Effector memory CD8-positive, alpha-beta T cell (primary cell): ENCODE data around the gene RGS3.

Experiments used
- ATAC-seq: fragments of 150-1000 bp; cut with Tn5 transposase; replicated peaks from 2 replicates; pipeline ENCODE4 v1.10.0; 2021; ENCODE audit warnings: mild to moderate bottlenecking, moderate library complexity
- DNase-seq, 3 experiments: peaks; one replicate each; pipeline ENCODE4 v3.0.0; 2021
- H3K27ac Mint-ChIP-seq, 2 donors: one replicate each; pipeline ENCODE4 v1.8.0; 2022; ENCODE audit warnings: mild to moderate bottlenecking in 2 of 2, mixed read lengths in 2 of 2, moderate library complexity in 2 of 2
- H3K27me3 Mint-ChIP-seq, 2 donors: one replicate each; pipeline ENCODE4 v1.8.0; 2022; ENCODE audit warnings: mixed read lengths in 2 of 2
- H3K36me3 Mint-ChIP-seq: one replicate; pipeline ENCODE4 v1.8.0; 2022; ENCODE audit warnings: mild to moderate bottlenecking, moderate library complexity, mixed read lengths; ENCODE audit not compliant: insufficient read depth
- H3K4me1 Mint-ChIP-seq, 2 donors: one replicate each; pipeline ENCODE4 v1.8.0; 2022; ENCODE audit warnings: low read depth in 2 of 2, mixed read lengths in 2 of 2
- H3K4me3 Mint-ChIP-seq, 2 donors: one replicate each; pipeline ENCODE4 v1.8.0; 2022; ENCODE audit warnings: mild to moderate bottlenecking in 2 of 2, mixed read lengths in 2 of 2, moderate library complexity in 2 of 2
- H3K9me3 Mint-ChIP-seq, 2 donors: one replicate each; pipeline ENCODE4 v1.8.0; 2022; ENCODE audit warnings: mixed read lengths in 2 of 2

RGS3 gene

DNA sequence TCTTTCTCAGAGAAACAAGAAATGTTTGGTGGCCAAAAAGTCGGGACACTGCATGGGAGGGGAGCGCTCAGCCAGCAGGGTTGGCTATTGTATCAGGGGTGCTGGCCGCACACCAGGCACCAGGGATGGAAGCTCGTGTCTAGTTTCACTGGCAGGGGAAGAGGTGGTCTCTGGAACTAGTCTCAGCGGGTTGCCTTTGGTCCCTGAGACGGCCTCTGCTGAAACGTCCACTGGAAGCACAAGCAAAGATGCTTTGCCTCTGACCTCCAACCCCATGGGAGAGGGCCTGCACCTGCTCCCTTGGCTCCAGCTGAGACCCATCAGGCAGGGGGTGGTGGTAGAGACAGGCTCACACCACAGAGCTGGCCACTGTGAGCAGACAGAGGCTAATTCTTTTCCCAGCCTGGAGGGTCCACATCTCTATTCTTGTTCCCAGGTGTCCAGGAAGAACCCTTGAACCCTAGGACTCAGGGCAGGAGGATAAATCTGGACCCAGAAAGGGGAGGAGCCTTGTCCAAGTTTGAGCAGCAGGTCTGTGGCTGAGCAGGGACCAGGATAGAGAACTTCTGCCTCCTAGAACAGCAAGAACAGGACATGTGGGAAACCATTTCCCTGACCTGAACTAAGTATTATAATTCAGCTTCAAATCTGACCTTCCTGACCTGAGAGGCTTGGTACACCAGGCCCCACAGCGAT is 102.6 kb downstream of the RGS3 start:
- no peaks in the 10 kb centered on the region for H3K9me3 Mint-ChIP-seq
- H3K4me1 Mint-ChIP-seq, result peaks cover 48 to 58% of the 10 kb centered on the region in 2 donors
- no peak overlapping the region for H3K4me3 Mint-ChIP-seq
- H3K27me3 Mint-ChIP-seq, result no peaks in the 10 kb centered on the region
- peaks cover 22% of the 10 kb centered on the region for H3K36me3 Mint-ChIP-seq
- DNase-seq, result no peak
- peak overlapping the region; percentile 86 to 89 for H3K27ac Mint-ChIP-seq
- no peak for ATAC-seq

- H3K4me1 Mint-ChIP-seq, result peaks cover 48 to 60% of the 10 kb centered on the region in 2 donors
These were observed 103.2 kb downstream of the RGS3 start for GRCh38 chr9:113566712-113567071.

DNA sequence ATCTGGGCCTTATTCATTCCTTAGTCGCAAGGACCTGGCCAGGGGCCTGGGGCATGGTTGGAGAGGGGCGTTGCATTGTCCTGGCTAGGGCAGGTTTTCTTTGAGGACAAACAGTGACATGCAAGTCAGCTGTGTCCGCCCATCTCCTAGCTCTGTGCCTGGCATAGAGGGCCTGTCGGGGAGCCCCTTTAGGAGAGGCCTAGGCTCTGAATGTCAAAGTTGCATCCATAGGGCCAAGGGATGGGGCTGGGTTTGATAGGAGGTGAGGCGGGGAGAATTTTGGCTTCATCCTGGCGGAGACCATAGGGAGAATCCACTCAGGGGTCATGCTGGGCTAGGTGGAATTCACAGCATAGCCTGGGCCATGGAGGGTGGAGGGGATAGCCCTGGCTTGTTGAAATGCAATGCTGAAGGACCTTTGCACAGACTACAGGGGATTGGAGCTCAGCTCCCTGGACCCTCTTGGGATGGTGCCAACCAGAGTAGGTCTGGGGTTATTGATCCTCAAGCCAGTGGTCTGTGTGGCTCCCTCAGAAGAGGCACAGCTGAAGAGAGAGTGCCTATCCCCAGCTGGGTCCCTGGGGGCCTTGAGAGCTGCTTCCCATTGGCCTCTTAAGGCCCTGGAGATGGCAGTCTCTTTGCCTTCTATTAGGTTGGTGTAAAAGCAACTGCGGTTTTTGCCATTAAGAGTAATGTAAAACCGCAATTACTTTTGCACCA is 104.0 kb downstream of the RGS3 start:
- peak overlapping the region; percentile 86 to 89 for H3K27ac Mint-ChIP-seq
- peaks cover 18% of the 10 kb centered on the region for H3K36me3 Mint-ChIP-seq
- peaks cover 55 to 66% of the 10 kb centered on the region in 2 donors for H3K4me1 Mint-ChIP-seq

More at GRCh38 chr9:113566712-113567071, 103.2 kb downstream of the RGS3 start:
- peaks cover 22% of the 10 kb centered on the region for H3K36me3 Mint-ChIP-seq
- ATAC-seq (no peak), DNase-seq (no peak)
- no peaks in the 10 kb centered on the region for H3K27me3 Mint-ChIP-seq
- no peak overlapping the region for H3K4me3 Mint-ChIP-seq
- H3K27ac Mint-ChIP-seq, result peak overlapping the region; percentile 86 to 89
- no peaks in the 10 kb centered on the region for H3K9me3 Mint-ChIP-seq

GRCh38 chr9:113568081-113568435 is 104.5 kb downstream of the RGS3 start:
- ATAC-seq (no peak), DNase-seq (no peak)
- H3K9me3 Mint-ChIP-seq, result no peaks in the 10 kb centered on the region
- H3K27ac Mint-ChIP-seq, result peak overlapping the region; percentile 86 to 89
- H3K4me1 Mint-ChIP-seq, result peaks cover 58 to 65% of the 10 kb centered on the region in 2 donors
- H3K27me3 Mint-ChIP-seq, result no peaks in the 10 kb centered on the region
- H3K36me3 Mint-ChIP-seq, result peaks cover 18% of the 10 kb centered on the region
- no peak overlapping the region for H3K4me3 Mint-ChIP-seq

More for the DNA sequence above, 104.0 kb downstream of the RGS3 start:
- DNase-seq (no peak), ATAC-seq (no peak)
- Mint-ChIP-seq H3K9me3 (no peaks in the 10 kb centered on the region), H3K27me3 (no peaks in the 10 kb centered on the region), H3K4me3 (no peak overlapping the region)

- no peak for ATAC-seq
- H3K36me3 Mint-ChIP-seq, result peaks cover 18% of the 10 kb centered on the region
- no peaks in the 10 kb centered on the region for H3K27me3 Mint-ChIP-seq
- no peaks in the 10 kb centered on the region for H3K9me3 Mint-ChIP-seq
- H3K4me1 Mint-ChIP-seq, result peaks cover 59 to 65% of the 10 kb centered on the region in 2 donors
- no peak overlapping the region for H3K4me3 Mint-ChIP-seq
- peak overlapping the region; percentile 86 to 97 for H3K27ac Mint-ChIP-seq
- DNase-seq, result no peak
These were observed 105.2 kb downstream of the RGS3 start for GRCh38 chr9:113568571-113569321.

GRCh38 chr9:113569472-113570060 is 106.0 kb downstream of the RGS3 start:
- no peak for ATAC-seq
- Mint-ChIP-seq H3K27ac (peak overlapping the region; percentile 86 to 97), H3K4me1 (peaks cover 62 to 73% of the 10 kb centered on the region in 2 donors)

GRCh38 chr9:113570106-113570505 is 106.6 kb downstream of the RGS3 start:
- Mint-ChIP-seq H3K36me3 (peaks cover 20% of the 10 kb centered on the region), H3K4me3 (no peak overlapping the region), H3K9me3 (no peaks in the 10 kb centered on the region), H3K27me3 (no peaks in the 10 kb centered on the region), H3K27ac (peak overlapping the region; percentile 86 to 97), H3K4me1 (peaks cover 59 to 71% of the 10 kb centered on the region in 2 donors)
- ATAC-seq (no peak), DNase-seq (no peak)

More at GRCh38 chr9:113569472-113570060, 106.0 kb downstream of the RGS3 start:
- Mint-ChIP-seq H3K4me3 (no peak overlapping the region), H3K36me3 (peaks cover 21% of the 10 kb centered on the region), H3K27me3 (no peaks in the 10 kb centered on the region), H3K9me3 (no peaks in the 10 kb centered on the region)
- no peak for DNase-seq

DNA sequence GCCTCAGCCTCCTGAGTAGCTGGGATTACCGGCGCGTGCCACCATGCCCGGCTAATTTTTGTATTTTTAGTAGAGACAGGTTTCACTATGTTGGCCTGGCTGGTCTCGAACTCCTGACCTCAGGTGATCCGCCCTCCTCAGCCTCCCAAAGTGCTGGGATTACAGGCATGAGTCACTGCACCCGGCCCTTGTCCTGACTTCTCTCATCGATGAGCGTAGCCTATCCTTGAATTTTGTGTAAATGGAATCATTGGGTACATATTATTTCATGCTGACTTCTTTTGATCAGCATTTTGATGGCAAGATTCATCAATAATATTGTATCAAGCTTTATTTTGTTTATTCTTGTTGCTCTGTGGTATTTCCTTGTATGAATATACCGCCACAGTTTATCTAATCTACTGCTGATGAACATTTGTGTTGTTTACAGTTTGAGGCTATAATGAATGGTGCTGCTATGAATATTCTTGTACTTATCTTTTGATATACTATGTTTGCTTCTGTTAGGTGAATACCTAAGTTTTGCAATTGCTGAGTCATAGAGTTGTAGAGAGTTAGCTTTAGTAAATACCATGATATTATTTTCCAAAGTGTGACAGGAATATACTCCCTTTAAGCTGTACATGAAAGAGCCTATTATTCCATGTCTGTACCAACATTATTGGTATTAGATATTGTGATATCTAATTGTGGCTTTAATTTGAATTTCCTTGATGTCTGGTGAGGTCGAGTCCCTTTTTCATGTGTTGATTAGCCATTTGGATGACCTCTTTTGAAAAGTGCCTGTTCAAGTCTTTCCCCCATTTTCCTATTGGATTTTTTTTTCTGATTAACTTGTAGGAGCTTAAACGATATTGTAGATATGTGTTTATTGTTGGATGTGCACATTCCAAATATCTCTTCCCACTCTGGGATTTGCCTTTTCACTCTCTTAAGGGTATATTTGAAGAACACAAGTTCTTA is 107.5 kb downstream of the RGS3 start:
- H3K27me3 Mint-ChIP-seq, result no peaks in the 10 kb centered on the region
- DNase-seq (no peak), ATAC-seq (no peak)
- H3K4me1 Mint-ChIP-seq, result peaks cover 60 to 72% of the 10 kb centered on the region in 2 donors
- H3K4me3 Mint-ChIP-seq, result no peak overlapping the region
- peaks cover 17% of the 10 kb centered on the region for H3K36me3 Mint-ChIP-seq
- H3K9me3 Mint-ChIP-seq, result no peaks in the 10 kb centered on the region
- peak overlapping the region; percentile 95 to 97 for H3K27ac Mint-ChIP-seq

DNA sequence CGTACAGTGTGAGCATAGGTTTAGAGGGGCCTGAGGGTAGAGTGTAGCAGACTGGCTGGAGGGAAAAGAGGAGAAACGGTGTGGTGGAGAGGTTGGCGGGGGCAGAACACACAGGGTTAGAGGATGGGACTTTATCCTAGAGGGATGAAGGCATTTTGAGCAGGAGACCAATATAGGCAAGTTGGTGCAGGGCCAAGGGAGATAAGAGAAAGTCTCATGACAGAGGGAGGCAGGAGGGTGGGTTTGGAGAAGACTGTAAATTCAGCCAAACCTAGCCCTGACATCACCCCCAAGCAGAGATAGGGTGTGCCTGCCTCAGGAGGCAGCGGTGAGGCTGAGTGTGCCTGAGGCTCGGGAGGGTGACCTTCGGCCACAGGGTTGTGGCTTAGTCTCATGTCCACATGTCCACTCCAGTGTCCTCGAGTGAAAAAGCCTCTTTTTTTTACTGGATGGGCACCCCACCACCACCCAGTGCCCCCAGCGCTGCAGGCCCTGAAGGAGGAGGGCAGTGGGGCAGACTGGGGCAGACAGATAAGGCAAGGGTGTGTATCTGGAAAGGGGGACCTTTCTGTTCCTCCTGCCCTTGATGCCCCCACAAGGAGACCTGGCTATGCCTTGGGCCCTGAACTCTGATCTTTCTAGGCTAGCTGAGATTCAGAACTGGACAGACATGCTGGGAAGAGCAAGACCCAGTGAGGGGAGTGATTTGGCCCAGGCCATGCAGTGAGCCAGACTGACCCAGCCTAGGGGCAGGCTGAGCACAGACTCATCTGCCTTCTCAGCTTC is 108.7 kb downstream of the RGS3 start:
- H3K9me3 Mint-ChIP-seq, result no peaks in the 10 kb centered on the region
- H3K27ac Mint-ChIP-seq, result peak overlapping the region; percentile 95 to 97
- H3K27me3 Mint-ChIP-seq, result no peaks in the 10 kb centered on the region
- H3K4me1 Mint-ChIP-seq, result peaks cover 65 to 79% of the 10 kb centered on the region in 2 donors
- H3K4me3 Mint-ChIP-seq, result peak overlapping the region in 1 of 2 donors; percentile 32
- peaks cover 15% of the 10 kb centered on the region for H3K36me3 Mint-ChIP-seq
- DNase-seq, result no peak
- ATAC-seq, result no peak

DNA sequence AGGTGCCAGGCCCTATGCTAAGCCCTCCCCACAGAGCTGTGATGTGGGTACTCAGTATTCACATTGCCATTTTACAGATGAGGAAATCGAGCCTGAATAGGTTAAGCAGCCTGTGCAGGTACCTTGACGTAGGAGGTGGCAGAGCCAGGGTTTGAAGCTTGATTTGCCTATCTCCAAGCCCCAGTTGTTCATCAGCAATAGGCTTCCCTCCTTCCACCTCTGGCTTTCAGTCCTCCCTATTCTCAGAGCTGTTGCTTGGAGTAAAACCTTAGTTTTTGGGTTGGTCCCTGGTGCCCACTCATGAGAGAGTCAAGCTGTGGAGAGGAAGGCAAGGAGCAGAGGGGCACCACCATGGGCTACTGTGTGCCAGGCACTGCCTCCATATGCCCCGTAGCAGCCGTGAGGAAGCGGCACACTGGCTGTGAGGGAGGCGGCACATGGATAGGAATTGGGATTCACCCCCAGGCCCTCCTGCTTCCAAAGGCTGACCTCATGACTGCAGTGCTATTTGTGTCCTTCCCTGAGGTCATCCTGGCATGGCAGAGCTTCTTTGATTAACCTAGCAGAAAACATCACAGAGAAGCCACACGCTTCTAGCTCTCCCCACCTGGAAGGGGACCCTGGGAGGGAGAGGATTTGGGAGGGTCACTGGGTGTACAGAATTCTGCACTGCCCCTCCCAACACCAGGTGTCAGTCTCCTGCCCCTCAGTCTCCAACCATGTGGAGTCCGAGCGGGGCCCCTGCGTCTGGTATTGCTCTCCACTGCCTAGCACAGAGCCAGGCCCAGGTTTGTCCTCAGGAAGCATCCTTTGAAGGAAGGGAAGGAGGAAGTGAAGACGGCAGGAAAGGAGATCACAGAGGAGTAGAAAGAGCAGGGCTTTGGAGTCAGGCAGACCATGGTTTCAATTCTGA is 109.8 kb downstream of the RGS3 start:
- Mint-ChIP-seq H3K36me3 (peaks cover 20% of the 10 kb centered on the region), H3K4me1 (peaks cover 72 to 86% of the 10 kb centered on the region in 2 donors), H3K27me3 (no peaks in the 10 kb centered on the region), H3K9me3 (no peaks in the 10 kb centered on the region), H3K4me3 (no peak overlapping the region), H3K27ac (peak overlapping the region; percentile 92 to 95)
- ATAC-seq, result no peak
- no peak for DNase-seq

- peak overlapping the region in 1 of 2 donors; percentile 15 for H3K4me3 Mint-ChIP-seq
- no peaks in the 10 kb centered on the region for H3K9me3 Mint-ChIP-seq
- DNase-seq, result no peak
- H3K36me3 Mint-ChIP-seq, result peaks cover 19% of the 10 kb centered on the region
- no peak for ATAC-seq
- peaks cover 74 to 91% of the 10 kb centered on the region in 2 donors for H3K4me1 Mint-ChIP-seq
- no peaks in the 10 kb centered on the region for H3K27me3 Mint-ChIP-seq
- H3K27ac Mint-ChIP-seq, result peak overlapping the region; percentile 92 to 95
These were observed 110.4 kb downstream of the RGS3 start for GRCh38 chr9:113573959-113574352.
